PFSK-1 (cell line): Measurements from ENCODE around the gene COX4I1.

Experiments used
- FOXP2 ChIP-seq: optimal IDR thresholded peaks from 2 replicates; pipeline ENCODE3; 2011; ENCODE audit warnings: borderline replicate concordance, control low read depth, inconsistent platforms; ENCODE audit not compliant: insufficient read depth; ENCODE audit errors: extremely low read length, extremely low read depth
- POLR2AphosphoS5 ChIP-seq: IDR thresholded peaks from 2 replicates; pipeline ENCODE4 v1.6.1; 2012; ENCODE audit warnings: low read depth, mild to moderate bottlenecking, control low read depth, low read length, moderate library complexity
- REST ChIP-seq, 2 experiments: IDR thresholded peaks; 2 replicates each; pipeline versions ENCODE4 v1.6.1 to v1.8.0; 2011 to 2012; ENCODE audit warnings: low read depth in 2 of 2, low read length in 2 of 2, control low read depth in 1 of 2, inconsistent platforms in 1 of 2, mild to moderate bottlenecking in 1 of 2, moderate library complexity in 1 of 2; ENCODE audit not compliant: insufficient read depth in 1 of 2
- SIN3A ChIP-seq: IDR thresholded peaks from 2 replicates; pipeline ENCODE4 v1.6.1; 2012; ENCODE audit warnings: mild to moderate bottlenecking, low read length, moderate library complexity, borderline replicate concordance; ENCODE audit not compliant: insufficient read depth
- TAF1 ChIP-seq: IDR thresholded peaks from 2 replicates; pipeline ENCODE4 v1.6.1; 2012; ENCODE audit warnings: low read length, control low read depth, borderline replicate concordance; ENCODE audit not compliant: insufficient read depth

COX4I1 gene

GRCh38 chr16:85774811-85775210, 24.7 kb upstream of the COX4I1 start:
- TF ChIP-seq REST (IDR thresholded peaks at IDR 0.05; ENCODE audit: insufficient read depth in 1 of 2, low read depth in 2 of 2, low read length in 2 of 2): no peak
- no peak for TF ChIP-seq POLR2AphosphoS5
- TF ChIP-seq FOXP2: no peak
- no peak for TF ChIP-seq SIN3A
- no peak for TF ChIP-seq TAF1

GRCh38 chr16:85777583-85778310, 21.7 kb upstream of the COX4I1 start:
- TF ChIP-seq SIN3A: no peak
- no peak for TF ChIP-seq REST (IDR thresholded peaks at IDR 0.05; ENCODE audit: insufficient read depth in 1 of 2, low read depth in 2 of 2, low read length in 2 of 2)
- TF ChIP-seq TAF1: no peak
- no peak for TF ChIP-seq FOXP2
- TF ChIP-seq POLR2AphosphoS5: no peak

- TF ChIP-seq SIN3A (no peak), FOXP2 (no peak), POLR2AphosphoS5 (no peak), REST (IDR thresholded peaks at IDR 0.05; ENCODE audit: insufficient read depth in 1 of 2, low read depth in 2 of 2, low read length in 2 of 2) (no peak), TAF1 (no peak)
These were observed 20.6 kb upstream of the COX4I1 start for GRCh38 chr16:85778873-85779272.

- TF ChIP-seq REST (IDR thresholded peaks at IDR 0.05; ENCODE audit: insufficient read depth in 1 of 2, low read depth in 2 of 2, low read length in 2 of 2) (no peak), POLR2AphosphoS5 (no peak), TAF1 (no peak), SIN3A (no peak), FOXP2 (no peak)
These were observed 19.2 kb upstream of the COX4I1 start for GRCh38 chr16:85780281-85780680.
